ENCODE results near the gene SYT9. TPM values are rescaled to one million over a fixed set of nuclear protein-coding genes. Genes with fewer than 3 reads are reported as not detected.

The SYT9 gene
- total and polyA plus RNA-seq, 9 of the 15 experiments (the other 6 are each of a cell fraction or from before 2014, with no cell fraction given): 0.01 TPM; not detected in 8

GRCh38 chr11:7490535-7490934, 238.8 kb downstream of the SYT9 start:
- Histone ChIP-seq H3K9me1 (ENCODE audit: control insufficient read depth, insufficient read depth, low read length) (no peaks in the 10 kb centered on the region), H3K27ac (ENCODE audit: extremely low read depth, low read depth, low read length) (no peak overlapping the region), H3K36me3 (ENCODE audit: control insufficient read depth, insufficient read depth, low read length) (no peaks in the 10 kb centered on the region), H3K4me1 (replicated peaks in 1 of 2; ENCODE audit: control insufficient read depth in 2 of 2, insufficient read depth in 2 of 2, low read length in 2 of 2) (peaks cover 0 to 3% of the 10 kb centered on the region in 2 experiments; a peak in 2 of 5 replicates), H3K9me3 (replicated peaks; ENCODE audit: control insufficient read depth, insufficient read depth, low read depth, low read length) (no peaks in the 10 kb centered on the region), H3K4me2 (ENCODE audit: insufficient read depth, low read length) (no peak overlapping the region), H3K27me3 (ENCODE audit: control insufficient read depth in 2 of 2, insufficient read depth in 2 of 2, low read length in 2 of 2) (peaks cover 4 to 13% of the 10 kb centered on the region in 2 experiments; a peak in 3 of 5 replicates), H4K20me1 (replicated peaks; ENCODE audit: control insufficient read depth, insufficient read depth, low read length) (no peaks in the 10 kb centered on the region; the same call in 1 of the 2 replicates), H2AFZ (ENCODE audit: low read depth, low read length) (no peak overlapping the region), H3K79me2 (ENCODE audit: control insufficient read depth, insufficient read depth, low read length) (no peaks in the 10 kb centered on the region), H3K4me3 (no peak overlapping the region), H3K9ac (ENCODE audit: insufficient read depth in 1 of 2, low read depth in 2 of 2, low read length in 2 of 2) (no peak overlapping the region)
- no TSS peak for BruUV-seq (replicated peaks)
- no peak for FAIRE-seq
- no peak for DNase-seq (ENCODE audit: extremely low read depth in 1 of 4, low spot score in 3 of 4)
- intact Hi-C loops (cut with micrococcal nuclease): no loop called here
- in situ Hi-C loops (cut with MboI): no loop called here
- ChIA-PET CTCF (ENCODE audit: low intra/inter-chr PET ratio) (no interaction called here), POLR2A (interaction anchor here (0.6 to 1.2 kb wide), 3 partner anchors 10 to 406 kb away, joined by 3 to 4 read pairs (median 3); no protein-coding TSS in a partner anchor)
- WGBS (ENCODE audit: insufficient coverage, low coverage, missing lambda C conversion rate): 0% methylated on average over 1 of the region's 1 CpG
- no peak for ATAC-seq
- TF ChIP-seq CBFA2T3 (IDR thresholded peaks at IDR 0.05) (no peak), POU5F1 (IDR thresholded peaks at IDR 0.05; ENCODE audit: borderline replicate concordance, low read depth, low read length, partially characterized antibody) (no peak), KAT8 (IDR thresholded peaks at IDR 0.05; ENCODE audit: low read depth) (no peak), ZNF586 (CRISPR knock-in tag; conservative IDR thresholded peaks at IDR 0.05) (no peak), RCOR1 (IDR thresholded peaks at IDR 0.05; ENCODE audit: borderline replicate concordance in 1 of 2, low read depth in 2 of 2, low read length in 2 of 2) (no peak), EGR1 (conservative IDR thresholded peaks at IDR 0.05) (no peak), SMARCA5 (IDR thresholded peaks at IDR 0.05) (no peak), E4F1 (CRISPR knock-in tag; IDR thresholded peaks at IDR 0.05; ENCODE audit: borderline replicate concordance) (no peak), CHD7 (IDR thresholded peaks at IDR 0.05; ENCODE audit: low read depth, low read length) (no peak)
